ENCODE measurements around the gene SDHA.
A peak's percentile ranks its signal among the peaks of the same experiment; 100 is the strongest.
"Not testable (repeated sequence)": the region's sequence is repeated elsewhere in the genome, so short reads cannot be mapped to it uniquely, and the experiment has no call there.

The SDHA gene

DNA sequence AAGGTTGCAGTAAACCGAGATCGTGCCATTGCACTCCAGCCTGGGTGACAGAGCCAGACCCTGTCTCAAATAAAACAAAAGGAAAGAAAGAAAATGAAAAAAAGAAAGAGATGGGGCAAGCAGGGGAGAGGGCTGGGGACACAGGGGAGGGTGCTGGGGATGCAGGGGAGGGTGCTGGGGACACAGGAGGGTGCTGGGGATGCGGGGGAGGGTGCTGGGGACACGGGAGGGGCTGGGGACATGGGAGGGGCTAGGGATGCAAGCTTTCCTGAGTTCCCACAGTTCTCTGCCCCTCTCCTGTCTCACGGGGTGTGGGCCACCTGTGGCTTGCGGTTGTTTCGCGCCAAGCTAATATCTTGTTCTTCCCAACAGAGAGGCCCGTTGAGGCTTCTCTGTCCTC lies 60.5 kb downstream of the SDHA start:
- Histone ChIP-seq H3K27me3 (ENCODE audit: control insufficient read depth in 3 of 3, insufficient read depth in 3 of 3, low read depth in 1 of 3, low read length in 3 of 3) (no peaks in the 10 kb centered on the region), H3K4me1 (ENCODE audit: control insufficient read depth in 2 of 2, insufficient read depth in 1 of 2, low read depth in 1 of 2, low read length in 2 of 2) (no peaks in the 10 kb centered on the region), H3K14ac (ENCODE audit: low read length) (no peak overlapping the region), H3K18ac (ENCODE audit: low read length) (no peak overlapping the region), H3K4ac (ENCODE audit: low read length) (no peak overlapping the region), H2BK120ac (ENCODE audit: low read depth, low read length) (no peak overlapping the region), H3K4me2 (ENCODE audit: insufficient read depth, low read length, poor library complexity, severe bottlenecking) (no peak overlapping the region), H2AFZ (ENCODE audit: low read length) (no peak overlapping the region), H3K9me3 (replicated peaks in 1 of 2; ENCODE audit: control insufficient read depth in 2 of 2, insufficient read depth in 1 of 2, low read depth in 1 of 2, low read length in 2 of 2) (peaks cover 1 to 4% of the 10 kb centered on the region in 2 donors), H2BK15ac (ENCODE audit: low read length) (no peak overlapping the region), H4K8ac (ENCODE audit: low read depth, low read length) (no peak overlapping the region), H3K9ac (ENCODE audit: low read depth, low read length, poor library complexity) (no peak overlapping the region), H2AK5ac (ENCODE audit: low read depth, low read length) (no peak overlapping the region), H4K91ac (ENCODE audit: low read depth, low read length, poor library complexity) (no peak overlapping the region), H3K23ac (ENCODE audit: low read depth, low read length, poor library complexity) (no peak overlapping the region), H3K79me1 (ENCODE audit: low read depth, low read length) (peaks cover 4% of the 10 kb centered on the region), H3K4me3 (ENCODE audit: low read length in 2 of 2) (no peak overlapping the region), H2BK12ac (ENCODE audit: low read length) (no peak overlapping the region), H2BK5ac (ENCODE audit: low read length) (no peak overlapping the region), H3K36me3 (replicated peaks in 1 of 2; ENCODE audit: control insufficient read depth in 2 of 2, insufficient read depth in 2 of 2, low read length in 2 of 2) (peaks cover 2 to 37% of the 10 kb centered on the region in 2 donors), H3K27ac (replicated peaks; ENCODE audit: low read length) (no peak overlapping the region)
- no peak for DNase-seq (ENCODE audit: low spot score)
- no CpG with 5 or more reads among the region's 9 CpGs for WGBS, 2 donors (ENCODE audit: extremely low coverage in 2 of 2, insufficient read length in 2 of 2, insufficient replicate concordance in 1 of 2)

DNA sequence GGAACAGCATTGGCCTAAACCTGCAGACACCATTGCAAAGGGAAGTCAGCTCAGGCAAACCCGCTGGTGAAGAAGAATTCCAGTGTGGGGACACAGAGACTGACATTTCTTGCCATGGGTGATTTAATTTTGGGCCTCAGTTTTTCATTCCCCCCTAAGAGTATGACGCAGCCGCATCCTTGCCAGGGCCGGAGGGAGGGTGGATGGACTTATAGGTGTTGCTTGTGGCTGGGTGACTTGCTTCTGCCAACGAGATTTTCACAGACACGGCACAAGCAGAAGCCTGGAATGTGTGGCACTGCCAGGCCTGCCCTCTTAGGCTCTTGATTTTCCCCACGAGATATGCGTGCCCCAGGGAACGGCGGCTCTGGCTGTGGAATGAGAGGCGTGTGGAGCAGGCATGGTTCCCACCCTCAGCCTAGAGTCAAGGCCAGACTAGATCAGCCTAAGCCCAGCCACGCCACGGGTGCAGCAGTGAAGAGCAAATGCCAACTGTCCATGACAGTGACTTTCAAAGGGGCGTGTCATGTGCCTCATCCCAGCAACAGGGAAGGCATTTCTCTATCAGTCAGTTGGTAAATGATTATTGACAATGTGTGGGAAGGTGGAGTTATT lies 61.0 kb downstream of the SDHA start:
- not testable (repeated sequence) for H3K14ac ChIP-seq (ENCODE audit: low read length); H2BK15ac ChIP-seq (ENCODE audit: low read length); DNase-seq (ENCODE audit: low spot score); H3K79me1 ChIP-seq (ENCODE audit: low read depth, low read length); H3K18ac ChIP-seq (ENCODE audit: low read length); H3K9me3 ChIP-seq (replicated peaks in 1 of 2; ENCODE audit: control insufficient read depth in 2 of 2, insufficient read depth in 1 of 2, low read depth in 1 of 2, low read length in 2 of 2); H3K9ac ChIP-seq (ENCODE audit: low read depth, low read length, poor library complexity); H3K4me3 ChIP-seq (ENCODE audit: low read length in 2 of 2); H3K4ac ChIP-seq (ENCODE audit: low read length); H4K91ac ChIP-seq (ENCODE audit: low read depth, low read length, poor library complexity); H3K4me1 ChIP-seq (ENCODE audit: control insufficient read depth in 2 of 2, insufficient read depth in 1 of 2, low read depth in 1 of 2, low read length in 2 of 2); H3K23ac ChIP-seq (ENCODE audit: low read depth, low read length, poor library complexity); H4K8ac ChIP-seq (ENCODE audit: low read depth, low read length); H2AK5ac ChIP-seq (ENCODE audit: low read depth, low read length); H2AFZ ChIP-seq (ENCODE audit: low read length); H3K4me2 ChIP-seq (ENCODE audit: insufficient read depth, low read length, poor library complexity, severe bottlenecking); H2BK5ac ChIP-seq (ENCODE audit: low read length); H3K27ac ChIP-seq (replicated peaks; ENCODE audit: low read length); H3K27me3 ChIP-seq (ENCODE audit: control insufficient read depth in 3 of 3, insufficient read depth in 3 of 3, low read depth in 1 of 3, low read length in 3 of 3); H2BK120ac ChIP-seq (ENCODE audit: low read depth, low read length); H2BK12ac ChIP-seq (ENCODE audit: low read length)
- no CpG with 5 or more reads among the region's 14 CpGs for WGBS, 2 donors (ENCODE audit: extremely low coverage in 2 of 2, insufficient read length in 2 of 2, insufficient replicate concordance in 1 of 2)
- H3K36me3 ChIP-seq (replicated peaks in 1 of 2; ENCODE audit: control insufficient read depth in 2 of 2, insufficient read depth in 2 of 2, low read length in 2 of 2) = peaks cover 2 to 37% of the 10 kb centered on the region in 2 donors

DNA sequence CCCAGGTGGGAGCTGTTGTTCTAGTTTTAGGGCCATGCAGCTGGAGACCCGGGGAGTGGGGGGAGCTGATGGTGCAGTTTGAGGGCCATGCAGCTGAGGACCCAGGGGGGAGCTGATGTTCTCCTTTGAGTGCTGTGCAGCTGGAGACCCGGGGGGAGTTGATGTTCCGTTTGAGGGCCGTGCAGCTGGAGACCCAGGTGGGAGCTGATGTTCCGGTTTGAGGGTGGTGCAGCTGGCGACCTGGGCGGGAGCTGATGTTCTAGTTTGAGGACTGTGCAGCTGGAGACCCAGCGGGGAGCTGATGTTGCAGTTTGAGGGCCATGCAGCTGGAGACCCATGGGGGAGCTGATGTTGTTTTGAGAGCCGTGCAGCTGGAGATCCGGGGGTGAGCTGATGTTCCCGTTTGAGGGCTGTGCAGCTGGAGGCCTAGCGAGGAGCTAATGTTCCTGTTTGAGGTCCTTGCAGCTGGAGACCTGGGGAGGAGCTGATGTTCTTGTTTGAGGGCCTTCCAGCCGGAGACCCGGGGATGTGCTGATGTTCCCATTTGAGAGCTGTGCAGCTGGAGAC lies 68.0 kb downstream of the SDHA start:
- Histone ChIP-seq H3K4ac (ENCODE audit: low read length) (no peak overlapping the region), H4K91ac (ENCODE audit: low read depth, low read length, poor library complexity) (no peak overlapping the region), H2BK120ac (ENCODE audit: low read depth, low read length) (no peak overlapping the region), H4K8ac (ENCODE audit: low read depth, low read length) (peak overlapping the region; percentile 43), H3K14ac (ENCODE audit: low read length) (peak overlapping the region; percentile 38), H3K79me1 (ENCODE audit: low read depth, low read length) (peaks cover 11% of the 10 kb centered on the region), H3K4me3 (ENCODE audit: low read length in 2 of 2) (no peak overlapping the region), H3K9ac (ENCODE audit: low read depth, low read length, poor library complexity) (no peak overlapping the region), H2BK12ac (ENCODE audit: low read length) (no peak overlapping the region), H3K9me3 (replicated peaks in 1 of 2; ENCODE audit: control insufficient read depth in 2 of 2, insufficient read depth in 1 of 2, low read depth in 1 of 2, low read length in 2 of 2) (peaks cover 1 to 4% of the 10 kb centered on the region in 2 donors), H3K27me3 (ENCODE audit: control insufficient read depth in 3 of 3, insufficient read depth in 3 of 3, low read depth in 1 of 3, low read length in 3 of 3) (no peaks in the 10 kb centered on the region), H2AFZ (ENCODE audit: low read length) (no peak overlapping the region), H2AK5ac (ENCODE audit: low read depth, low read length) (no peak overlapping the region), H2BK5ac (ENCODE audit: low read length) (peak overlapping the region; percentile 75), H3K27ac (replicated peaks; ENCODE audit: low read length) (no peak overlapping the region), H3K23ac (ENCODE audit: low read depth, low read length, poor library complexity) (no peak overlapping the region), H2BK15ac (ENCODE audit: low read length) (no peak overlapping the region), H3K18ac (ENCODE audit: low read length) (no peak overlapping the region), H3K4me2 (ENCODE audit: insufficient read depth, low read length, poor library complexity, severe bottlenecking) (peak overlapping the region; percentile 11), H3K36me3 (replicated peaks in 1 of 2; ENCODE audit: control insufficient read depth in 2 of 2, insufficient read depth in 2 of 2, low read length in 2 of 2) (peaks cover 9 to 37% of the 10 kb centered on the region in 2 donors), H3K4me1 (ENCODE audit: control insufficient read depth in 2 of 2, insufficient read depth in 1 of 2, low read depth in 1 of 2, low read length in 2 of 2) (no peaks in the 10 kb centered on the region)
- WGBS, 2 donors (ENCODE audit: extremely low coverage in 2 of 2, insufficient read length in 2 of 2, insufficient replicate concordance in 1 of 2) = no CpG with 5 or more reads among the region's 14 CpGs
- DNase-seq (ENCODE audit: low spot score) = no peak

DNA sequence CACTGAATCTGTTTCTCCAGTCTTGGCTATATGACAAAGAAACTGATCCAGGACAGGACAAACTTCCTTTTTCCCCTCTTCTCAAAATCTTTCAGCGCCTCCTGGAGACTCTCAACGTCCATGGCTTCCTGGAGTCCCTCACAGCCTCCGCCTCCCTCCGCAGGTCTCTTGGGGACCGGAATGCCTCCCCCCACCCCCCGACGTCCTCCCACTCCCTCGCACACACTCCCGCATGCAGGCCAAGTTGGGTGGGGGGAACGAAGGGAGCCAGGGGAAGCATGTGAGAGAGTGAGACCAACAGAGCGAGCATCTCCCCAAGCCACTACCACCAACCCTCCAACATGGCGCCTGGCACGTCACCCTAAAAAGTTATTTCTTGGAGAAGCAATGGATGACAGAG lies 72.1 kb downstream of the SDHA start:
- WGBS, 2 donors (ENCODE audit: extremely low coverage in 2 of 2, insufficient read length in 2 of 2, insufficient replicate concordance in 1 of 2) = no CpG with 5 or more reads among the region's 13 CpGs
- not testable (repeated sequence) for H2BK5ac ChIP-seq (ENCODE audit: low read length)

More for the DNA sequence above, 72.1 kb downstream of the SDHA start:
- not testable (repeated sequence) for H4K8ac ChIP-seq (ENCODE audit: low read depth, low read length); H3K9me3 ChIP-seq (replicated peaks in 1 of 2; ENCODE audit: control insufficient read depth in 2 of 2, insufficient read depth in 1 of 2, low read depth in 1 of 2, low read length in 2 of 2); H3K4ac ChIP-seq (ENCODE audit: low read length); H3K4me3 ChIP-seq (ENCODE audit: low read length in 2 of 2); H2AFZ ChIP-seq (ENCODE audit: low read length); H3K14ac ChIP-seq (ENCODE audit: low read length); H2BK120ac ChIP-seq (ENCODE audit: low read depth, low read length); H2BK15ac ChIP-seq (ENCODE audit: low read length); H2AK5ac ChIP-seq (ENCODE audit: low read depth, low read length); H2BK12ac ChIP-seq (ENCODE audit: low read length); DNase-seq (ENCODE audit: low spot score); H4K91ac ChIP-seq (ENCODE audit: low read depth, low read length, poor library complexity); H3K9ac ChIP-seq (ENCODE audit: low read depth, low read length, poor library complexity); H3K18ac ChIP-seq (ENCODE audit: low read length); H3K27ac ChIP-seq (replicated peaks; ENCODE audit: low read length); H3K23ac ChIP-seq (ENCODE audit: low read depth, low read length, poor library complexity); H3K4me2 ChIP-seq (ENCODE audit: insufficient read depth, low read length, poor library complexity, severe bottlenecking); H3K27me3 ChIP-seq (ENCODE audit: control insufficient read depth in 3 of 3, insufficient read depth in 3 of 3, low read depth in 1 of 3, low read length in 3 of 3); H3K4me1 ChIP-seq (ENCODE audit: control insufficient read depth in 2 of 2, insufficient read depth in 1 of 2, low read depth in 1 of 2, low read length in 2 of 2)
- H3K79me1 ChIP-seq (ENCODE audit: low read depth, low read length) = peaks cover 14% of the 10 kb centered on the region
- H3K36me3 ChIP-seq (replicated peaks in 1 of 2; ENCODE audit: control insufficient read depth in 2 of 2, insufficient read depth in 2 of 2, low read length in 2 of 2) = peaks cover 12 to 35% of the 10 kb centered on the region in 2 donors
